ENCODE measurements around the gene EGFL6.

DNA sequence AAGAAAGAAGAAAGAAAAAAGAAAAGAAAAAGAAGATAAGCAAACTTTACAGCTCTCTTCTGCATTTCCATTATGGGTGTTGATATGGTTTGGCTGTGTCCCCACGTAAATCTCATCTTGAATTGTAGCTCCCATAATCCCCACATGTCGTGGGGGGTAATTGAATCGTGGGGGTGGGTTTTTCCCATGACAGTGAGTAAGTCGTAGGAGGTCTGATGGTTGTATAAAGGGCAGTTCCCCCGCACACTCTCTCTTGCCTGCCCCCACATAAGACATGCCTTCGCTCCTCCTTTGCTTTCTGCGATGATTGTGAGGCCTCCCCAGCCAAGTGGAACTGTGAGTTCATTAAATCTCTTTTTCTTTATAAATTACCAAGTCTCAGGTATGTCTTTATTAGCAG, 112.2 kb downstream of the EGFL6 start:
- TF ChIP-seq, protein P1, sequence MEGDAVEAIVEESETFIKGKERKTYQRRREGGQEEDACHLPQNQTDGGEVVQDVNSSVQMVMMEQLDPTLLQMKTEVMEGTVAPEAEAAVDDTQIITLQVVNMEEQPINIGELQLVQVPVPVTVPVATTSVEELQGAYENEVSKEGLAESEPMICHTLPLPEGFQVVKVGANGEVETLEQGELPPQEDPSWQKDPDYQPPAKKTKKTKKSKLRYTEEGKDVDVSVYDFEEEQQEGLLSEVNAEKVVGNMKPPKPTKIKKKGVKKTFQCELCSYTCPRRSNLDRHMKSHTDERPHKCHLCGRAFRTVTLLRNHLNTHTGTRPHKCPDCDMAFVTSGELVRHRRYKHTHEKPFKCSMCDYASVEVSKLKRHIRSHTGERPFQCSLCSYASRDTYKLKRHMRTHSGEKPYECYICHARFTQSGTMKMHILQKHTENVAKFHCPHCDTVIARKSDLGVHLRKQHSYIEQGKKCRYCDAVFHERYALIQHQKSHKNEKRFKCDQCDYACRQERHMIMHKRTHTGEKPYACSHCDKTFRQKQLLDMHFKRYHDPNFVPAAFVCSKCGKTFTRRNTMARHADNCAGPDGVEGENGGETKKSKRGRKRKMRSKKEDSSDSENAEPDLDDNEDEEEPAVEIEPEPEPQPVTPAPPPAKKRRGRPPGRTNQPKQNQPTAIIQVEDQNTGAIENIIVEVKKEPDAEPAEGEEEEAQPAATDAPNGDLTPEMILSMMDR (IDR thresholded peaks at IDR 0.05 in 8 of 11, conservative IDR thresholded peaks at IDR 0.05 in 3 of 11) = no peak
- no peak for TF ChIP-seq POLR2A (IDR thresholded peaks at IDR 0.05)

Measured in spleen (tissue), 7 donors.